WERI-Rb-1 (cell line): ENCODE measurements around the gene LRRK2.

Source experiments
- DNase-seq: peaks from one replicate; pipeline ENCODE4 v3.0.0-alpha.2; 2020
- H3K27ac ChIP-seq: fragments of 250-450 bp; sonication (Bioruptor Pico); 2 replicates; pipeline ENCODE4 v1.5.1; 2020; ENCODE audit warnings: mild to moderate bottlenecking, moderate library complexity
- H3K27me3 ChIP-seq: fragments of 250-450 bp; sonication (Bioruptor Pico); 2 replicates; pipeline ENCODE4 v1.5.1; 2021; ENCODE audit warnings: mild to moderate bottlenecking, low read depth, moderate library complexity; ENCODE audit not compliant: insufficient read depth, severe bottlenecking
- H3K36me3 ChIP-seq: fragments of 250-450 bp; sonication (Bioruptor Pico); 2 replicates; pipeline ENCODE4 v1.5.1; 2020; ENCODE audit warnings: mild to moderate bottlenecking, moderate library complexity
- H3K4me3 ChIP-seq: 2 replicates; pipeline ENCODE4 v1.5.1; 2011; ENCODE audit warnings: low read depth, mild to moderate bottlenecking, control low read depth, low read length
- H3K9me3 ChIP-seq: fragments of 250-450 bp; sonication (Bioruptor Pico); 2 replicates; pipeline ENCODE4 v1.5.1; 2021; ENCODE audit warnings: mild to moderate bottlenecking, moderate library complexity; ENCODE audit not compliant: severe bottlenecking
- CTCF ChIP-seq: IDR thresholded peaks from 2 replicates; pipeline ENCODE4 v1.5.1; 2011; ENCODE audit warnings: low read depth, mild to moderate bottlenecking, control low read depth, inconsistent platforms, low read length

LRRK2 gene

GRCh38 chr12:40184493-40185302, 40.1 kb upstream of the LRRK2 start:
- DNase-seq: no peak
- H3K9me3 ChIP-seq: no peaks in the 10 kb centered on the region
- no peaks in the 10 kb centered on the region for H3K36me3 ChIP-seq
- no peaks in the 10 kb centered on the region for H3K27me3 ChIP-seq
- no peak overlapping the region for H3K27ac ChIP-seq
- H3K4me3 ChIP-seq: no peak overlapping the region
- TF ChIP-seq CTCF: no peak

GRCh38 chr12:40185303-40185693, 39.5 kb upstream of the LRRK2 start:
- no peaks in the 10 kb centered on the region for H3K9me3 ChIP-seq
- H3K27me3 ChIP-seq: no peaks in the 10 kb centered on the region
- H3K36me3 ChIP-seq: no peaks in the 10 kb centered on the region
- no peak overlapping the region for H3K27ac ChIP-seq
- DNase-seq: no peak
- TF ChIP-seq CTCF: no peak
- H3K4me3 ChIP-seq: no peak overlapping the region

DNA sequence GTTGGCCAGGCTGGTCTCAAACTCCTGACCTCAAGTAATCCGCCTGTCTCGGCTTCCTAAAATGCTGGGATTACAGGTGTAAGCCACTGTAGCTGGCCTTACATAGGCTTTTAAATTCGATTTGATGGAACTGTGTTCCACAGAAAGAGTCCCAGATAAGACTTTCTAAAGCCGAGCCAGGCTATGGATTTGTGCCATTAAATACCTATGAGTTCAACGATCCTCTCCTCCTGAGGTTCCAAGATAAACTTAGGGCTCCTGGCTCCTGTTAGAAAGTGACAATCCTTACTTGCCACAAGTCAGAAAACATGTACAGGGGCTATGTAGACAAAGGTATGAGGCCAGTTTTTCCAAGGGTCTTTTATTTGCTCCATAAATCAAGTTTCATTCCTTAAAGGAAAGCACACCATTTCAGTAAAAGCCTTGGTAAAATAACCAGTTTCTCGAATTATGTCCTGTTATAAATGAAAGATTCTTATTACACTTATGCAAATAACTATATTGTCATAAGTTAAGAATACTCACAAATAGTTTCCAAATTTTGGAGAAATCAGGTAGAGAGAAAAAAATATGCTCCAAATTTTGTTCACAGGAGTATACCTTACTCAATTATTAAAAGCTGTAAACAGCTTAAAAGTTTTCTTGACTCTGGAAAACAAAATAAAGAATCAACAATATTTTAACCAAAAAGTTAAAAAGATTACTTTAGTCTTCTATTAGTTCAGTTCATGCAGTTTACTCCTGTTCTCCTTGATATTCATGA, 36.1 kb upstream of the LRRK2 start:
- Histone ChIP-seq H3K36me3 (no peaks in the 10 kb centered on the region), H3K27me3 (no peaks in the 10 kb centered on the region), H3K9me3 (no peaks in the 10 kb centered on the region), H3K4me3 (no peak overlapping the region), H3K27ac (no peak overlapping the region)
- no peak for TF ChIP-seq CTCF
- no peak for DNase-seq

DNA sequence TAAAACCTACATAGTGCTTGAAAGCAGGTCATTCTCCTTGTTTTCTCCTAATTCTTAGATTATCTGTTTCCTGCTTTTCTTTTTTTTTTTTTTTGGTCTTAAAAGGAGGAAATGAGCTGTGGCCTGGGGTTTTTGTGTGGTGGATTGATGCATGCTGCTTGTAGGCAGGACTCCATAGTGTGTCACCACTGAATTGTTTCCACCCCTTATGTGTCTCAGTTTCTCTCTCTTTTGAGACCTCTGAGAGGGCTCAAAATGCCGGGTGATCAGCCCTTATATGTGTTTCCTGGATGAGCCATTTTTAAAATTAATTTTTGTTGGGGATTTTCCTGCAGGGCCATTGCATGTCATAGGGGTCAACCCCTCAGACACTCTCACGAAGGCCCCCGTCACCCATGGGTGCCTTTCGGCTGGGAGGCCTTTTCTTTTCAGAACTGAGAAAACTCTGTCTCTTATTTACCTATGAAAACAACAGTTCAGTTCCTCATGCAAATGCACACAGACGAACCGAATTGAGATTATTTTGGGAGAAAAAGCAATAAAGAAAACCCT, 32.0 kb upstream of the LRRK2 start:
- no peak overlapping the region for H3K27ac ChIP-seq
- H3K27me3 ChIP-seq: no peaks in the 10 kb centered on the region
- no peak for DNase-seq
- no peaks in the 10 kb centered on the region for H3K9me3 ChIP-seq
- no peaks in the 10 kb centered on the region for H3K36me3 ChIP-seq
- H3K4me3 ChIP-seq: no peak overlapping the region
- TF ChIP-seq CTCF: no peak

- no peaks in the 10 kb centered on the region for H3K9me3 ChIP-seq
- no peaks in the 10 kb centered on the region for H3K27me3 ChIP-seq
- no peaks in the 10 kb centered on the region for H3K36me3 ChIP-seq
- no peak for DNase-seq
- H3K27ac ChIP-seq: no peak overlapping the region
- TF ChIP-seq CTCF: no peak
- no peak overlapping the region for H3K4me3 ChIP-seq
Observed at GRCh38 chr12:40194846-40195245, 30.0 kb upstream of the LRRK2 start.
